ENCODE measurements around the gene MYH10.
A peak's percentile ranks its signal among the peaks of the same experiment; 100 is the strongest.

The MYH10 gene

DNA sequence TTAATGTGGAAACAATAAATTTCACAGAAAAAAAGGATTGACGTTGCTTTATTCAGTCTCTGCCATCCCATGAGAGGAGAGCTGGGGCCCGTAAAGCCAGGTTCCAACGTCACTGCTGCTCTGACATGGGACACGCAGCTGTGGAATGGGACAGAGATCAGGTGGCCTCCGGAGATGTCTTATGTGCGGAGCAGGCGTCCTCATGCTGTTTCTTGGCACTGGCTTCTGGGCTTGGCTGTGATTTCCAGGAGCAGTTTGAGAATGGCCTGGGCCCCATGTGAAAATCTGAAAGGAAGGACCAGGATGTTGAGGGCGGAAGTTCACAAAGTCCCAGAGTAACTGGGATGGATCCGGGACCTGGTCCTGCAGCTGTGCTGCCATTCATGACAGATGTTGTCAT lies 162.4 kb downstream of the MYH10 start:
- DNase-seq: no peak

DNA sequence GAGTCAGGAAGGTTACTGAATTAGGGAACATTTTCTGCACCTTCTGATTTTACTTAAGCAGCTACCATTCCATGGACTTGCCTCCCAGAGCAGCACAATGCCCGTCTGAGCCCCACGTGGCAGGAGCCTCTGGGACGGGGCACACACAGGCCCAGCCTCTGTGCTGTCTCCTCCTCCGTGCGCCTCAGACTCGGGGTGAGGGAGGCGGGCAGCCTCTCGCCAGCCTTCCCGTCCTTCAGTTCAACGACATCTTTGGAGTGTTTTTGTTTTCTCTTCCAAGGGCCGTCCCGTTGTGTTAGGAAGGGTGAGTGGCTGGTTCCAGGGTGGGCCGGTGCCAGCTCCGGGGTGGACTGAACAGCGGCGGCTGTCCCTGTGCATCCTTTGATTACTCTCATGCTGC lies 163.0 kb downstream of the MYH10 start:
- DNase-seq: no peak

DNA sequence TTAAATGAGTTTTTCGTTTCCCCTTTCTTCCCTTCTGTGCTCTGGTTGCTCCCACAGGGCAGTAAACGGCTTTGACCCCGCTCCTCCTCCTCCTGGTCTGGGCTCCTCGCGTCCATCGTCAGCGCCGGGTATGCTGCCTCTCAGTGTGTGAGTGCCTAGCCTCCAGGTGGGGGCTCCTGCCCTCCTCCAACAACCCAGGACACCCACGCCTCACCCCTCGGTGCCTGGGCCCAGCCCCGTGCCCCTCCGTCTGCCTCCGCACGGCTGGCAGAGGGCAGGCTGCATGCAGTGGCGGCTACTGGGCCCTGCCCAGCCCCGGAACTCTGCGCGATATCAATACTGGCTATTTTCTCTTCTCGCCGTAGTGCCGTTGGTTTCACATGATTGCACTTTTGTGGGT lies 163.7 kb downstream of the MYH10 start:
- no peak for DNase-seq

- no peak for DNase-seq
These were observed 164.1 kb downstream of the MYH10 start for GRCh38 chr17:8466456-8466855.

DNA sequence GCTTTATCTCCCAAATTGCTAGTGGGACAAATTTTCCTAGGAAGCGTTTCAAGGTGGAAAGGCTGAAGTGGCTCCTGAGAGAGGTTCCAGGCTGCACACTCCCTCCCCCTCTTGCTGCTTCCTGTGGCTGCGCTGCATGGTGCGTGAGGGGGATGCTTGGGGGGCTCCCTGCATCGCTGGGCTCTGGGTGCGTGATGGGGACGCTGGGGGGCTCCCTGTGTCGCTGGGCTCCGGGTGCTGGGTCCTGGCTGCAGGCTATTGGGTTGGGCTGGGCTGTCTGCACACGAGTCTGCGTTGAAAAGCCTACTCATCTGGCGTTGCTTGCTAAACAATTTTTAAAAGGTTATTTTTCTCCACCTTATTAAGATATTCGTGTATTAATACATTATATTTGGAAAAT lies 164.8 kb downstream of the MYH10 start:
- DNase-seq: no peak

GRCh38 chr17:8465356-8465755 lies 165.2 kb downstream of the MYH10 start:
- DNase-seq: no peak

GRCh38 chr17:8464941-8465340 lies 165.6 kb downstream of the MYH10 start:
- DNase-seq: no peak

GRCh38 chr17:8463099-8463498 lies 167.4 kb downstream of the MYH10 start:
- DNase-seq: no peak

DNA sequence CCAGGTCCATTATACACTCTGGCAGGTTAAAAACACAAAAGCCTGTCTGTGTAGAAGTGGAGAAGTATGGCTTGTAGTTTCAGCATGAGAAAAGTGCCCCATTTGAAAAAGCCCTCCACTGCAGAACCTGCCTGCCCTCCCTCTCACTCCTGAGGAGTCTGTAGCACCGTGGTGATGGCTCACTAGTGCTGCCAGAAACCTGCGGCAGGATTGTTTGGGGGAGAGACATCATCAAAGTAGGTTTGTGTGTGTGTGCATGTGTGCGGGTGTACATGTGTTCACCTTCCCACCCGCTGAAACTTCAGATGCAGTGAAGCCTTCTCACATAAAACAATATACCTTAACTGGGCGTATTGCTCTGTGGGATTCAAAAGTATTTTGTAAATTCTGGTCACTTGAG lies 168.0 kb downstream of the MYH10 start:
- no peak for DNase-seq

DNA sequence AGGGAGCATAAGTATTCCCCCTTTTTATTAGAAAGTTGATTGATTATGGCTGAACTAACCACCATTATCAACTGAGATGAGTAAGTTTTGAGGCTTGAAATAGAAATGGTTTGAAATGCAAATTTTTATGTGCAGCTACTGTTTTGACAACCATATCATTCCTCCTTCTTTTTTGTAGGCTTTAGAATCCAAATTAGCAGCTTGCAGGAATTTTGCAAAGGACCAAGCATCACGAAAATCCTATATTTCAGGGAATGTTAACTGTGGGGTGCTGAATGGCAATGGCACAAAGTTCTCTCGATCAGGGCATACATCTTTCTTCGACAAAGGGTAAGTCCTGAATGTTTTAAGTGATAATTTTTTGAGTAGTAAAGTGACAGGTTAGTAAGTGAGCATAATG lies 170.7 kb downstream of the MYH10 start:
- no peak for DNase-seq

DNA sequence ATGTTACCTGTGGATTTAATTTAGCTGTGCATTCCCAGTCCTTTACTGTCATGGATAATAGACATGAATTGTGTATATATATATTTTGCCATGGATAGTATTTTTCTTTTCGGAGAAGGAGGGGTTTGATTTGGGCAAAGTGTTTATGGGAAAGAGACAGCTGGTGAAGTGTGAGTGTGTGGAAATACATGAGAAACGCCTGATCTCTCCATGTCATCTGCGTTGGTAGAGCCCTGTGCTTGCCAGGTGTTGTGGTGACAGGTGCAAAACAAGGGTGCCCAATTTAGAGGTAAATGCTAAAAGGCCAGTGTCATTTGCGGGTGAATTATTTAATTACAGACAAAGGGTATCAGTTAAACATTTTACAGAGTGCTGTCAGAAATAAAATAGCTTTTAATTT lies 171.4 kb downstream of the MYH10 start:
- DNase-seq: no peak

GRCh38 chr17:8458128-8458527 lies 172.4 kb downstream of the MYH10 start:
- no peak for DNase-seq

- DNase-seq: peak; percentile 21
These were observed 174.8 kb downstream of the MYH10 start for GRCh38 chr17:8455665-8456209.

DNA sequence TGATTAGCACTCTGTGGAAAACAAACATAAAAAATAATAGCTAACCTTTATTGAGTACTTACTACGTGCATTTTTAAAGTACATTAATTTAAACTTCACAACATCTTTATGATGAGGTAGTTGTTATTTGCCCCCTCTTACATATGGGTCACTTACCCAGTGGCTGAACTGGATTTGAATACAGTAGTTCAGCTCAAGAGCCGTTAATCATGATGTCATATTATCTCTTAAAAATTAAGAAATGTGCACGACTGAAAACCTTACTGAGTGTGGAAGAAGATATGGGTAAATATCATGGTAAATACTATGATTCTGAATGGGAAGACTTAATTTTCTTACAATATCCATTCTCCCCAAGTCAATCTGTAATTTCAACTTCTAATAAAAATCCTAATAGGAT lies 177.2 kb downstream of the MYH10 start:
- DNase-seq: no peak

GRCh38 chr17:8451933-8452614 lies 178.5 kb downstream of the MYH10 start:
- no peak for DNase-seq

DNA sequence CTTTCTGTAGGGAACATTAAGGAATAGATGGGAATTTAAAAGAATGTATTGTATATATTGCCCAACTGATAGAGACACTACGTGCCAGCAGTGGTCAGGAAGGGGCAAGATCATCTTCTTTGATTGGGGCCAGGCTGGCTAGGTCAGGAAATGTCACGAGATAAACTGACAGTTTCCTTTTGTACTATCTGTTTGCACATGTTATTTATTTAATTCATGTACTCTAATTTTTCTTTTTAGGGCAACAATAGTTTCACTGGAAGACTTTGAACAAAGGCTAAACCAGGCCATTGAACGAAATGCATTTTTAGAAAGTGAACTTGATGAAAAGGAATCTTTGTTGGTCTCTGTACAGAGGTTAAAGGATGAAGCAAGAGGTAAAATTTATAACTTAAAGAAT lies 182.2 kb downstream of the MYH10 start:
- no peak for DNase-seq

- DNase-seq: no peak
These were observed 182.7 kb downstream of the MYH10 start for GRCh38 chr17:8447799-8448198.

DNA sequence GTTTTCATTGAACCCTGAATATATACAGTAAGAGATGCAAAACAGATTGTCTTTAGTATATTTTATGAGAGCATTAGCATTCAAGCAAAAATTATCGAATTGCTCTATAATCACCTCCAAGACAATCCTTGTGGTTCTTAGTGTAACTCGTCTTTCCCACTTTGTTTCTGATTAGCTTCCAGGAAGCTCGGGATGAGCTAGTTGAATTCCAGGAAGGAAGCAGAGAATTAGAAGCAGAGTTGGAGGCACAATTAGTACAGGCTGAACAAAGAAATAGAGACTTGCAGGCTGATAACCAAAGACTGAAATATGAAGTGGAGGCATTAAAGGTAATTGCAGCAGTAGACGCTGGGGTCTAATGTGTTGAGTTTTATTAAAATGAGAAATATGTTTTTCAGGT lies 185.0 kb downstream of the MYH10 start:
- no peak for DNase-seq

GRCh38 chr17:8444494-8444893 lies 186.0 kb downstream of the MYH10 start:
- DNase-seq: no peak

- no peak for DNase-seq
These were observed 186.8 kb downstream of the MYH10 start for GRCh38 chr17:8443756-8444155.

GRCh38 chr17:8442310-8442709 lies 188.2 kb downstream of the MYH10 start:
- no peak for DNase-seq

DNA sequence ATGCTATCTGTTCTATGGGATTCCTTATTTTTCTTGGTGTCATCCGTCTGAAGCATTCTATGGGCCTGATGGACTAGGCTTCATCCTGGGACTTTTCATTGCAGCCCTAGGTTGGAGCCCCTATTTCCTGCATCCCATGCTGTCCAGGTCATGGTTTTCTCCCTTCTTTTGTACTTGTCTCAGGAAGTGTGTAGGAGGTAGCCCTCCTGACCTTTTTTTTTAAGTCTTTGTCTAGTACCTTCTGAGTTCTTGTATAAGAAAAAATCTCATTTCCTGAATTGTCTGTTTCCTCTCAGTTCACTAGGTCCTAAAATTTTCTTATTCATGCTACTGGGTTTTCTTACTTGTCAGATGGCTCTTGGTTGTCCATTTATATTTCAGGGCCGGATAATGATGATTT lies 188.8 kb downstream of the MYH10 start:
- no peak for DNase-seq

DNA sequence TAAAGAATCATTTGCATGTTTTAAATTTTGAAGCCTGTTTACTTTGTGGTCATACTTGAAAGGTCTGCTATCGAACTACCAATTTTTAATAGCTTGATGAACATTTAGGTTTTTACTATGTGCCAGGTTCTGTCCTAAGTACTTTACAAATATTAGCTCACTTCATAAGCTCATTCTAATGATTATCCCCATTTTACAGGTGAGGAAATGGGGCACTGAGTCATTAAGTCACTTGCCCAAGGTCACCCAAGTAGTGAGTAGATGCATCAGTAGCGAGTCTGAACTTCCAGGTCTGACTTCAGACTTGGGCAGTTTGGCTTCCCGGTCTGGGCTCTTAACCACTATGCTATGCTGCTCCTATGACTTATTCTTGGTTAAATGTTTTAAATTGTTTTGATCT lies 190.8 kb downstream of the MYH10 start:
- DNase-seq: no peak

DNA sequence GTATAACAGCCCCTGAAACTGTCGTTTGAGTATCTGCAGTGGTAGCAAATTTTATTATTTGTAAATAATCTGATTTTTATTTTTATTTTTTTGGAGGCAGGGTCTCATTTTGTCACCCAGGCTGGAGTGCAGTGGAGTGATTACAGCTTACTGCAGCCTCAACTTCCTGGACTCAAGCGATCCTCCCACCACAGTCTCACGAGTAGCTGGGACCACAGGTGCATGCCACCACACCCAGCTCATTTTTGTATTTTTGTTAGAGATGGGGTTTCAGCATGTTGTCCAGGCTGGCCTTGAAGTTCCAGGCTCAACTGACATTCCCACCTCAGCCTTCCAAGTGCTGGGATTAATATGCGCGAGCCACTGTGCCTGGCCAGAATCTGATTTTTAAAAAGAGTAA lies 192.1 kb downstream of the MYH10 start:
- no peak for DNase-seq

- no peak for DNase-seq
These were observed 193.7 kb downstream of the MYH10 start for GRCh38 chr17:8436844-8437171.

Data from activated CD4-positive, alpha-beta T cell treated with anti-CD3 and anti-CD28 coated beads, Interleukin-2, amount 50 U/mL, for 16 hours (primary cell).